LNCAP (cell line): ENCODE data around the gene SAXO1.

Experiments
- CTCF ChIP-seq: fragments of 450-650 bp; IDR thresholded peaks from 2 replicates; pipeline ENCODE4 v1.5.1; 2017; ENCODE audit warnings: mild to moderate bottlenecking

The SAXO1 gene, protein sequence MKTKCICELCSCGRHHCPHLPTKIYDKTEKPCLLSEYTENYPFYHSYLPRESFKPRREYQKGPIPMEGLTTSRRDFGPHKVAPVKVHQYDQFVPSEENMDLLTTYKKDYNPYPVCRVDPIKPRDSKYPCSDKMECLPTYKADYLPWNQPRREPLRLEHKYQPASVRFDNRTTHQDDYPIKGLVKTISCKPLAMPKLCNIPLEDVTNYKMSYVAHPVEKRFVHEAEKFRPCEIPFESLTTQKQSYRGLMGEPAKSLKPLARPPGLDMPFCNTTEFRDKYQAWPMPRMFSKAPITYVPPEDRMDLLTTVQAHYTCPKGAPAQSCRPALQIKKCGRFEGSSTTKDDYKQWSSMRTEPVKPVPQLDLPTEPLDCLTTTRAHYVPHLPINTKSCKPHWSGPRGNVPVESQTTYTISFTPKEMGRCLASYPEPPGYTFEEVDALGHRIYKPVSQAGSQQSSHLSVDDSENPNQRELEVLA

GRCh38 chr9:19033015-19033414 lies at the start of gene SAXO1:
Gene SAXO1, minus strand, starts transcription at chr9:19033209. Its CDS starts 301 bp downstream, at chr9:19032908.
- no peak for TF ChIP-seq CTCF

DNA sequence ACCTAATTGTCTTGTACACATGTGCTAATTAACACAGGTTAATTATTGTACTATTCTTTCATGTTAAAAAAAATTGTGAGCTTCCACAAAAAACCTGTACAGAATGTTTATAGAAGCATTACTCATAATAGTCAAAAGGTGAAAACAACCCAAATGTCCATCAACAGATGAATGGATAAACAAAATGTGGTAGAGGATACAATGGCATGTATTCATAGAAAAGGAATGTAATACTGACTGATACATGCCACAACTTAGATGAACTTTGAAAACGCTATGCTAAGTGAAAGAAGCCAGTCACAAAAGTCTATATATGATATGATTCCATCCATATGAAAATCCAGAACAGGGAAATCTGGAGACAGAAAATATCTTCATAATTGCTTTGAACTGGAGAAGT lies 41.8 kb upstream of the SAXO1 start:
- TF ChIP-seq CTCF, result no peak

DNA sequence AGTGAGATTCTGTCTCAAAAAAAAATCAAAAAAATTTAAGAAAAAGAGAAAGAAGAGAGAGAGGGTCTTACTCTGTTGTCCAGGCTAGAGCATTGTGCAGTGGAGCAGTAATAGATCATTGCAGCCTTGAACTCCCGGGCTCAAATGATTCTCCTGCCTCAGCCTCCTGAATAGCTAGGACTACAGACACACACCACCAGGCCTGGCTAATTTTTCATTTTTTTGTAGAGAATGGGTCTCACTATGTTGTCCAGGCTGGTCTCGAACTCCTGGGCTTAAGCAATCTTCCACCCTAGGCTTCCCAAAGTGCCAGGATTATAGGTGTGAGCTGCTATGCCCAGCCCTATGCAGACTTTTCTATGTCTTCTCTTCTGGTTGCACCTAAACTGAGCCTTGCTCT lies 41.2 kb upstream of the SAXO1 start:
- no peak for TF ChIP-seq CTCF

GRCh38 chr9:19057033-19057432 lies 24.0 kb upstream of the SAXO1 start:
- TF ChIP-seq CTCF, result no peak

DNA sequence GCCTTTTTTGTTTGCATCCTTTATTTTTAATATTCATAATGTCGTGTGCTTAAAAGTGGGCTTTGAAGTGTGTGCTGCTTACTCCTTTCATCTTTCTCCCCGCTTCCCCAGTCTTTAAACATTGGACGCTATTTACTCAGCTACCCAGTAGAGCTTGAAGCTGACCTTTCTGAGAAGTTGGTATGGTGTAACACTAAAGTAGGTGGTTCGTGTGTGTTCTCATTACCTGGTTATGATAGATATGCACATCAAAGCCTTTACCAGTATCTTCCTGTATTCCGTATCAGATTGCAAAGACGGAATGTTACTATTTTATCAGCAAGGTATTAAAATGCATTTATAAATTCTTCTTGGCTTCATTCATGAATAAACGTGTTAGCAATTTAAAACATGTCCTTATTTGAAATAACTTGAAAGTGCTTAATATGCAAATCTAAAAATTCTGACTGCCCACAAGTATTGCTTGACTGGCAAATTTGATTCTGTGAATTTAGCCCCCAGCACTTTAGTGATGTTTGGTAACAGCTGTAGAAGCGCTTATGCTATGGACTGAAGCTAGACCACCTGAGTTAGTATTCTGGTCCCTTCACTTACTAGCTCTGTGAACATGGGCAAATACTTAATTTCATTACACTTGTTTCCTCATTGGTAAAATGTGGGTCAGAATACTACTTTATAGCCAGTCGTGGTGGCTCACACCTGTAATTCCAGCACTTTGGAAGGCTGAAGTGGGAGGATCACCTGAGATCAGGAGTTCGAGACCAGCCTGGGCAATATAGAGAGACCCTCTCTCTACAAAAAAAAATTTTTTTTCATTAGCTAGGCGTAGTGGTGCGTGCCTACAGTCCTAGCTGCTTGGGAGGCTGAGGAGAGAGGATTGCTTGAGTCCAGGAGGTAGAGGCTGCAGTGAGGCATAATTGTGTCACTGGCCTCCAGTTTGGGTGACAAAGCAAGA lies 17.9 kb upstream of the SAXO1 start:
- TF ChIP-seq CTCF, result no peak

- no peak for TF ChIP-seq CTCF
Measured at GRCh38 chr9:19049917-19050636, 17.1 kb upstream of the SAXO1 start.
